GM18858 (cell line): ENCODE measurements around the gene SH3BP1.
A peak's percentile ranks its signal among the peaks of the same experiment; 100 is the strongest.

Experiments
- ATAC-seq: cut with Tn5 transposase; IDR thresholded peaks from one replicate; pipeline ENCODE4 v1.9.1; 2021; ENCODE audit not compliant: unreplicated experiment

SH3BP1 gene

GRCh38 chr22:37616201-37617083 lies 23.0 kb upstream of the SH3BP1 start:
- no peak for ATAC-seq

GRCh38 chr22:37617431-37617830 lies 22.0 kb upstream of the SH3BP1 start:
- no peak for ATAC-seq

GRCh38 chr22:37618072-37618656 lies 21.3 kb upstream of the SH3BP1 start:
- ATAC-seq = no peak

DNA sequence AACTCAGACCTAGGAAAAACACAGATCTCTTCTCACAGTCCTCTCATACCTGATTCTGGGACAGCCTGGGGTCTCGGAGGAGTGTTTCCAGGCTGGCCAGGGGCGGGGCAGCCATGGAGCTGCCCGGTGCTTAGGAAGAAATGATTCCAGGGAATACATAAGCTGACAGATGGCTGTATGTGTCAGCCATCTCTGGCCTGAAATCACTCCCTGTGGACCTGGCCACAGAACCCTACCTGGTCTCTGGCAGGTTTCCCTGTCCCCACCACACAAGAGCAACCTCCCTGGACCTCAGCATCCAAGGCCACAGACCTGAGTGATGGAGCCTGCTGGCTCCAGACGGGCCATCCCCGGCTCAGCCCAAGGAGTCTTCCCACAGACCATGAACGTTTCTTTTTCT lies 20.8 kb upstream of the SH3BP1 start:
- ATAC-seq = no peak

DNA sequence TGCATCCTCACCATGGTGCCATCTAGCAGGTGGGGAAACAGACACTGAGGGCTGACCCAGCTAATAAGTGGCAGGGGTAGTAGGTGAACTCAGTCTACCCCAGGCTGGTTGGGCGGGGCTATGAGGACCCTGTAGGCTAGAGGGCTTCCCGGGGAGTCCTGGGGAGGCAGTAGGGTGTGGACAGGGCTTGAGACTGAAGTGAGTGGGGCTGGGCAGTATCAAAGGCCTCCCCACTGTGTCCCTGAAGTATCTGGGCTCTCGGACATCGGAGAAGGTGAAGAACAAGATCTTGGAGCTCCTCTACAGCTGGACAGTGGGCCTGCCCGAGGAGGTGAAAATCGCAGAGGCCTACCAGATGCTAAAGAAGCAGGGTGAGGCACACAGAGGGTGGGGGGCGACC lies 19.5 kb upstream of the SH3BP1 start:
- no peak for ATAC-seq

DNA sequence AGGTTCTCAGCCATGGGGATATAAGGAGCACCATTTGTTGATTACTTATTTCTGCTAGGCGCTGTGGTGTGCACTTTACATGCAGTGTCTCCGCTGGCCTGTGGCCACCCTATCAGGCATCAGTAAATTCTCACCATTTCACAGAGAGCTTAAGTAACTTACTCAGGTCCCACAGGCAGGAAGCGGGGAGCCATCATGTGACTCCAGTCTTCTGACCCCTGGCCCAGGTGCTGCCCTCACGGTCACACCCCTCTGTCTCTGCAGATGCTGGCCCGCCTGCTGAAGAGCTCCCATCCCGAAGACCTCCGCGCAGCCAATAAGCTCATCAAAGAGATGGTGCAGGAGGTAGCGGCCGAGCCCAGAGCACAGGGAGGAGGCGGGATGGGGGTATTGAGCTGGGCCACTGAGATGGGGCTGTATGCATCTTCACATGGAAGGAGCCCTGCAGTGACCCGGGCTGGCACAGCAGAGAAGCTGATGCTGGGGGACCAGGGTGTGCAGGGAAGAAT lies 18.1 kb upstream of the SH3BP1 start:
- ATAC-seq = no peak

DNA sequence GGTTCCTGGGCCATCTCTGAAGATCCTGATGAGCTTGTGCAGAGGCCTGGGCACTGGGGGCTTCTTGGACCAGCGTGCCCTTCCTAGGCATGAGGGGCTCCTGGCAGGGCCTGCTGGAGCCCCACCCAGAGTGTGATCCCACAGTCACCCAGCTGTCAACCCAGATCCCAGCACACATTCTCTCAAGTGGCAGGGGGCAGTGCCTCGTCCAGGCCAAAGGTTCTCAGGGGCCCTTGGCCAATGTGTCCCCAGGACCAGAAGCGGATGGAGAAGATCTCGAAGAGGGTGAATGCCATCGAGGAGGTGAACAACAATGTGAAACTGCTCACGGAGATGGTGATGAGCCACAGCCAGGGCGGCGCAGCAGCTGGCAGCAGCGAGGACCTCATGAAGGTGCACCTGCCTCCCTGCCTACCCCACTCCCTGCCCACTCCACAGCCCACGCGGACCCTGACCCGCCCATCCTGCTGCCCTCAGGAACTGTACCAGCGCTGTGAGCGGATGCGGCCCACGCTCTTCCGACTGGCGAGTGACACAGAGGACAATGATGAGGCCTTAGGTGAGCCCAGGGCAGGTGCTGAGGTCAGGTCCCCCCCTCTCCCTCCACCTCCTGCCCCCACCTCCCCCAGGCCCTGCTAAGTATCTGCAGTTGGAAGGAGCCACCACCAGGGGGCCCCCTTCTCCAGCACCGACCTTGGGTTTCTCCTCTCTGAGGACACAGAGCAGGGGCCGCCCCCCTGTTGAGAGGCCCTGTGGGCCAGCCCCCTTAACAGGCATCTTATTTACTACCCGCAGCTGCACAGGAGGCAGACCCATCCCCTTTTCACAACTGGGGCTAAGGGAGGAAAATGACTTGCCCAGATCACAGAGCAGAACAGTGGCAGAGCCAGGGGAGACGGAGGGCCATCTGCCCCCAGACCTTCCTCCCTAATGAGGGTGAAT lies 16.1 kb upstream of the SH3BP1 start:
- ATAC-seq = no peak

DNA sequence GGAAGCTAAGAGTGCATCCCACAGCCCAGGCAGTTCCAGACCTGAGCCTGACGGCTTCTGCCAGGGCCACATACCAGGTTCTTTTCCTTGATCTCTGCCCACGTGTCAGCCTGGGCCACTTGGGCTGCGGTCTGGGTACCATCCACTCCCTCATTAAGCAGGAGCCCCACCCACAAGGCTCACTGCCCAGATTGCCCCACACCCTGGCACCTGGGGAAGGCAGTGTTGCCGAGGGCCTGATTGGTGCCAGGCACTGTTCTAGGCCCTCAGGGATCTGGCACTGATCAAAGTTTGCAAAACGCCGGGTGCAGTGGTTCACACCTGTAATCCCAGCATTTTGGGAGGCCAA lies 15.5 kb upstream of the SH3BP1 start:
- no peak for ATAC-seq

DNA sequence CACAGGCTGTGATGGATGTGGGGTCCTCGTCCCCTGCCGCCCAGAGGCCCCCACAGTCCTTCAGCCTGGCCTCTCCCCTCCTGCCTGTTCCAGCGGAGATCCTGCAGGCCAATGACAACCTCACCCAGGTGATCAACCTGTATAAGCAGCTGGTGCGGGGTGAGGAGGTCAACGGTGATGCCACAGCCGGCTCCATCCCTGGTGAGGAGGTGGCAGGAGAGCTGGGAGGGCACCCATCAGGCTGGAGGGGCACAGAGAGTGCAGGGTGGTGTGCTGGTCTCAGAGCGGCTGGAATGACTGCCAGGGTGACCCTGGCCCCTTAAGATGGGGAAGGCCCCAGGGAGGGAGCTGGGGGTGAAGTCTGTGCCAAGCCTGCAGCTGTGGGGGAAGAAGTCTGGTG lies 14.6 kb upstream of the SH3BP1 start:
- no peak for ATAC-seq

- no peak for ATAC-seq
Observed at GRCh38 chr22:37625737-37626136, 13.7 kb upstream of the SH3BP1 start.

DNA sequence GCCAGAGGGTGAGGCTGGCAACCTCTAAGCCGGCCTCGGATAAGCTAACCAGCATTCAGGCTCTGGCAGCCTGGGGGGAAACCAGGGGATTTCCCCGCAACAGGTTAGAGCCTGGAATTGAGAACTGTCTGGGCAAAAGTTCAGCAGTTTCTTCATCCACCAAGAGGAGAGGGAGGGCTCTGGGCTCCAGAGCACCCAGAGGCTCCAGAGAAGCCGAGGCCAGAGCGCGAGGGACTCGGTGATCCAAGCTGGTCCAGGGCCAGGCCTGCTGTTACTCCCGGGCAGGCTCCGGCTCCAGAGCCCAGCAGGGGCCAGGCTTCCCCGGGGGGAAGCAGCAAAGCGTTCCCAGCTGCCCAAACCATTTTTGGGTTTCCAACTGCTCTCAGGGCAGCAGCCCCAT lies 13.3 kb upstream of the SH3BP1 start:
- no peak for ATAC-seq

DNA sequence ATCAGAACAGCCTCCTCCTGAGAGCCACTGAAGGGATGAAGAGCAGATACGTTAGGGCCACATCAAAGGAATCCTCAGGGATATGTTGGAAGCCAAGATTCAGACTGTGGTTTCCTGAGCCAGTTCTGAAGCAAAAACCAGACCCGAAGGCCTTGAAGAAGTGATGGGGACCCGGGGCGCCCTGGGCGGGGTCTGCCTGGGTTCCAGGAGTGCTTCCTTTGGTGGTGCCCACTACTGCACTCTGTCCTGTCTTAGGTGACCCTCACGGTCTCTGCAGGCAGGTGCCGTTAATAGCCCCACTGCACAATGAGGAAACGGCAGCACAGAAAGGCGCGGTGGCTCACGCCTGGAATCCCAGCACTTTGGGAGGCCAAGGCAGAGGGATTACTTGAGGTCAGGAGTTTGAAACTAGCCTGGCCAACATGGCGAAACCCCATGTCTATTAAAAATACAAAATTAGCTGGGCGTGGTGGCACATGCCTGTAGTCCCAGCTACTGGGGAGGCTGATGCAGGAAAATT lies 12.9 kb upstream of the SH3BP1 start:
- ATAC-seq = no peak

DNA sequence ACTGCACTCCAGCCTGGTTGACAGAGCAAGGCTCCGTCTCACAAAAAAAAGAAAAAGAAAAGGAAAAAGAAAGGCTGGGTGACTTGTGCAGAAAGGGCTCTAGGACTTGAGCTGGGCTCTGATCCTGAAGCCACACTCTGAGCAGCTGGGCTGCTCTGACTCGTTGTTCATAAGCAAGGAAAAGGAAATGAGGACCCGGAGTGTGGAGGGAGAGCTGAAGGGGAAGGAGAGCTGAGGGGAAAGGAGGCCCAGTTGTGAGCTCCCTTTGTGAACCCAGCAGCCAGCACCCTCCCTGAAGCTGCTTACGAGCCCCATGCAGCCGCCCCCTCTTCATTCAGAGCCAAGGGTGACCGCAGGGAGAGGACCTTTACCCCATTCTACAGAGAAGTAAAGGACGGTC lies 12.3 kb upstream of the SH3BP1 start:
- ATAC-seq = no peak

DNA sequence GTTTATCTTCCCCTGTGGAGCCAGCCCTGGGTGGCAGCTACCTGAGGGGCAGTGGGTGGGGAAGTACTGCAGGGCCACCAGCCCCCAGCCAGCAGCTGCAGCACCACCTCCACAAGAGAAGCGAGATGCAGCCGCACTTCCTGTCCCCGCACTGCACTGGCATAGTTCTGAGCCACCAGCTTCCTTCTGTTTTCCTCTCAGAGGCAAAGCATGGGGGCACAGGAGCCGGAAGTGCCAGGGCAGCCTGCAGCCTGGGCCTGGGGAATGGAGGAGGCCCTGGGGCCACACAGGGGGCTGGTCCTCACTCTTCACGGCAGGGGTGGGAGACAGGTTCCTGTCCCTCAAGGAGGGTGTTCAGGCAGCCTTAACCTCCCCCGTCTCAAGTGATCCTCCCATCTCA lies 11.9 kb upstream of the SH3BP1 start:
- ATAC-seq = no peak

DNA sequence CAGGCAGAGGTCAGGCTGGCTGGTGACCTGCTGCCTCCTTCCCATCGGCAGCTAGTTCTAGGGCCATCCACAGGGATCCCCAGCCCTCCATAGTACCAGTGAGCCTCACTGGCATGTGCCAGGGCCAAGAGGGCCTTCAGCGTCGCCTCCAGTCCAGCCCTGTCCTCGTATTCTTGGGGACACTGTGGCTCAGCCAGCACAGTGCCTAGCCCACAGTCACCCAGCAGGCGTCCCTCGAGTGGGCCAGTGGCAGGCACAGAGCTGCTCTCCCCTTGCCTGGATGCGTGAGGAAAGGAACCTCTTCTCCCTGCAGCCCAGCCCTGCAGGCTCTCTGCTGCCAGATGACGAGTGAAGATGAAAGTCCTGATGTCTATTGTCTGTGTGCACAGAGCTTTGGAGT lies 10.6 kb upstream of the SH3BP1 start:
- no peak for ATAC-seq

GRCh38 chr22:37629928-37630327 lies 9.5 kb upstream of the SH3BP1 start:
- ATAC-seq = no peak

- no peak for ATAC-seq
Observed at GRCh38 chr22:37630839-37631435, 8.5 kb upstream of the SH3BP1 start.

- no peak for ATAC-seq
Observed at GRCh38 chr22:37631448-37632173, 7.9 kb upstream of the SH3BP1 start.

DNA sequence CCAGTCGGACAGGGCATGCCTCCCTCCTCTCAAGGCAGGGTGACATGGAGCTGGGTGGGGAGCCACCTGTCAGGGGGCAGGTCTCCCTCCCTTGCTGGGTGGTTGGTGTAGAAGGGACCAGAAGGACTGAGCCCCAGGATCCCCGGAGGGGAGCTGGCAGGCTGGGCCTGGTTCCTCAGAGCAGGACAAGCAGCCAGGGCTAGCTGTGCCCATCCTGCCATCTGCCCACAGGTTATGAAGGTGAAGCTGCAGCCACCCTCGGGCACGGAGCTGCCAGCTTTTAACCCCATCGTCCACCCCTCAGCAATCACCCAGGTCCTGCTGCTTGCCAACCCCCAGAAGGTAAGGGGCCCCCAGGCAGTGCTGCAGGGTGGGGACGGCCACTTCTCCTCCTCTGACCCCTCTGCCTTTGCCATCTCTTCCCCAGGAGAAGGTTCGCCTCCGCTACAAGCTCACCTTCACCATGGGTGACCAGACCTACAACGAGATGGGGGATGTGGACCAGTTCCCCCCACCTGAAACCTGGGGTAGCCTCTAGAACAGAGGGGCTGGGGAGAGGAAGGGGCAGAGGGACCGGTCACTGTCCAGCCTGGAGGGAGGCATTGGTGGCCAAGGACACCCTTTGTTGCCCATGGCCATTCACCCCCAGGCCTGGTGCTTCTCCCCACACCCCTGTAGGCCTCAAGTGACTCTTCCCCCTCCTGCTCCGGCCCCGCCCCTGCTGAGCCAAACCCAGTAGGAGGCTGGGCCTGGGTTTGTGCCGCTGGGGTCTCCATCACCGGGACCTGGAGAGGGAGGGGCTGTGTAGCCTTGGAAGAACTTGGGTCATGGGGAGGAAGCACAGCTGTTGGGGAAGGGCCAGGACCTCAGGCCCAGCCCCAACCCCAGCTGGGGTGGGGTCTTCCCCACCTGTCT lies 7.0 kb upstream of the SH3BP1 start:
- peak; percentile 12 for ATAC-seq
